IgD-negative memory B cell (primary cell): ENCODE measurements around the gene ZDHHC14. TPM values are rescaled to one million over a fixed set of nuclear protein-coding genes. Genes with fewer than 3 reads are reported as not detected.
A peak's percentile ranks its signal among the peaks of the same experiment; 100 is the strongest.
"Not testable (repeated sequence)": the region's sequence is repeated elsewhere in the genome, so short reads cannot be mapped to it uniquely, and the experiment has no call there.

Source experiments
- H3K27ac Mint-ChIP-seq, 3 donors: one replicate each; pipeline ENCODE4 v1.8.0; 2020 to 2022; ENCODE audit warnings: mild to moderate bottlenecking in 3 of 3, mixed read lengths in 3 of 3, moderate library complexity in 1 of 3
- H3K27me3 Mint-ChIP-seq: one replicate; pipeline ENCODE4 v1.8.0; 2021; ENCODE audit warnings: mixed read lengths
- H3K36me3 Mint-ChIP-seq: one replicate; pipeline ENCODE4 v1.8.0; 2020; ENCODE audit warnings: mild to moderate bottlenecking, mixed read lengths
- H3K4me1 Mint-ChIP-seq, 3 donors: one replicate each; pipeline ENCODE4 v1.8.0; 2020 to 2022; ENCODE audit warnings: mixed read lengths in 3 of 3, mild to moderate bottlenecking in 1 of 3
- H3K4me3 Mint-ChIP-seq, 4 donors: one replicate each; pipeline ENCODE4 v1.8.0; 2020 to 2022; ENCODE audit warnings: mild to moderate bottlenecking in 4 of 4, mixed read lengths in 4 of 4, moderate library complexity in 3 of 4
- H3K9me3 Mint-ChIP-seq, 3 donors: one replicate each; pipeline ENCODE4 v1.8.0; 2020 to 2021; ENCODE audit warnings: mixed read lengths in 3 of 3, mild to moderate bottlenecking in 1 of 3
- polyA plus RNA-seq: library from polyadenylated mRNA; unstranded; fragments of 300-500 nt; fragmentation: Illumina TruSeq; gene quantifications from one replicate; pipeline ENCODE4 v1.2.3, GENCODE V29; 2021

Gene ZDHHC14
- polyA plus RNA-seq: 13.5 TPM

- peaks cover 21 to 32% (median 26%) of the 10 kb centered on the region in 3 donors for H3K4me1 Mint-ChIP-seq
- no peaks in the 10 kb centered on the region for H3K9me3 Mint-ChIP-seq
- peak within 1 kb of the TSS in 2 of 3 donors; percentile 78 to 84 for H3K27ac Mint-ChIP-seq
- peaks cover 2% of the 10 kb centered on the region for H3K36me3 Mint-ChIP-seq
- no peaks in the 10 kb centered on the region for H3K27me3 Mint-ChIP-seq
- peak within 1 kb of the TSS; percentile 87 to 96 (median 96) for H3K4me3 Mint-ChIP-seq
Measured at GRCh38 chr6:157380779-157381561, at the start of gene ZDHHC14. TSS of gene ZDHHC14 (plus strand) at chr6:157381190.

GRCh38 chr6:157332813-157333212 lies 48.2 kb upstream of the ZDHHC14 start:
- Mint-ChIP-seq H3K9me3 (no peaks in the 10 kb centered on the region), H3K4me1 (peaks cover 0 to 5% (median 4%) of the 10 kb centered on the region in 3 donors), H3K27me3 (peaks cover 29% of the 10 kb centered on the region), H3K36me3 (peaks cover 3% of the 10 kb centered on the region), H3K27ac (no peak overlapping the region), H3K4me3 (no peak overlapping the region)

GRCh38 chr6:157333537-157333936 lies 47.5 kb upstream of the ZDHHC14 start:
- Mint-ChIP-seq H3K36me3 (peaks cover 3% of the 10 kb centered on the region), H3K9me3 (no peaks in the 10 kb centered on the region), H3K4me1 (peaks cover 0 to 5% (median 4%) of the 10 kb centered on the region in 3 donors), H3K27ac (no peak overlapping the region), H3K4me3 (no peak overlapping the region), H3K27me3 (peaks cover 29% of the 10 kb centered on the region)

- no peak overlapping the region for H3K4me3 Mint-ChIP-seq
- H3K27me3 Mint-ChIP-seq: peaks cover 29% of the 10 kb centered on the region
- H3K9me3 Mint-ChIP-seq: no peaks in the 10 kb centered on the region
- H3K27ac Mint-ChIP-seq: no peak overlapping the region
- H3K36me3 Mint-ChIP-seq: peaks cover 3% of the 10 kb centered on the region
- peaks cover 0 to 5% (median 4%) of the 10 kb centered on the region in 3 donors for H3K4me1 Mint-ChIP-seq
Measured at GRCh38 chr6:157333956-157334355, 47.0 kb upstream of the ZDHHC14 start.

GRCh38 chr6:157335829-157336228 lies 45.2 kb upstream of the ZDHHC14 start:
- H3K27me3 Mint-ChIP-seq: peaks cover 34% of the 10 kb centered on the region
- no peak overlapping the region for H3K27ac Mint-ChIP-seq

GRCh38 chr6:157337276-157337675 lies 43.7 kb upstream of the ZDHHC14 start:
- H3K27ac Mint-ChIP-seq, H3K4me1 Mint-ChIP-seq, H3K9me3 Mint-ChIP-seq, H3K4me3 Mint-ChIP-seq, H3K36me3 Mint-ChIP-seq: not testable (repeated sequence)
- H3K27me3 Mint-ChIP-seq: peaks cover 34% of the 10 kb centered on the region

More at GRCh38 chr6:157335829-157336228, 45.2 kb upstream of the ZDHHC14 start:
- Mint-ChIP-seq H3K4me1 (peaks cover 0 to 6% (median 5%) of the 10 kb centered on the region in 3 donors), H3K9me3 (no peaks in the 10 kb centered on the region), H3K4me3 (no peak overlapping the region), H3K36me3 (peaks cover 3% of the 10 kb centered on the region)

GRCh38 chr6:157337751-157338150 lies 43.2 kb upstream of the ZDHHC14 start:
- H3K4me1 Mint-ChIP-seq: peaks cover 0 to 6% (median 2%) of the 10 kb centered on the region in 3 donors
- H3K9me3 Mint-ChIP-seq: no peaks in the 10 kb centered on the region
- no peak overlapping the region for H3K27ac Mint-ChIP-seq
- H3K36me3 Mint-ChIP-seq: peaks cover 3% of the 10 kb centered on the region
- H3K4me3 Mint-ChIP-seq: no peak overlapping the region
- H3K27me3 Mint-ChIP-seq: peaks cover 32% of the 10 kb centered on the region

- Mint-ChIP-seq H3K36me3 (peaks cover 3% of the 10 kb centered on the region), H3K27ac (no peak overlapping the region), H3K9me3 (no peaks in the 10 kb centered on the region), H3K4me3 (no peak overlapping the region), H3K27me3 (peaks cover 27% of the 10 kb centered on the region), H3K4me1 (peaks cover 0 to 4% (median 1%) of the 10 kb centered on the region in 3 donors)
Measured at GRCh38 chr6:157339432-157339831, 41.6 kb upstream of the ZDHHC14 start.

- H3K27ac Mint-ChIP-seq: no peak overlapping the region
- H3K9me3 Mint-ChIP-seq: peaks cover 0 to 4% (median 2%) of the 10 kb centered on the region in 3 donors
- H3K36me3 Mint-ChIP-seq: no peaks in the 10 kb centered on the region
- H3K4me3 Mint-ChIP-seq: no peak overlapping the region
- H3K27me3 Mint-ChIP-seq: peaks cover 18% of the 10 kb centered on the region
- H3K4me1 Mint-ChIP-seq: peaks cover 0 to 4% (median 0%) of the 10 kb centered on the region in 3 donors
Measured at GRCh38 chr6:157343732-157344131, 37.3 kb upstream of the ZDHHC14 start.

GRCh38 chr6:157346373-157346772 lies 34.6 kb upstream of the ZDHHC14 start:
- Mint-ChIP-seq H3K36me3 (no peaks in the 10 kb centered on the region), H3K4me1 (no peaks in the 10 kb centered on the region), H3K4me3 (no peak overlapping the region), H3K9me3 (peaks cover 2 to 13% (median 4%) of the 10 kb centered on the region in 3 donors), H3K27ac (no peak overlapping the region), H3K27me3 (peaks cover 13% of the 10 kb centered on the region)

GRCh38 chr6:157358287-157358686 lies 22.7 kb upstream of the ZDHHC14 start:
- Mint-ChIP-seq H3K27ac (no peak overlapping the region), H3K4me3 (no peak overlapping the region), H3K27me3 (peaks cover 16% of the 10 kb centered on the region), H3K9me3 (no peaks in the 10 kb centered on the region), H3K4me1 (peaks cover 0 to 2% (median 0%) of the 10 kb centered on the region in 3 donors), H3K36me3 (no peaks in the 10 kb centered on the region)

- Mint-ChIP-seq H3K27ac (no peak overlapping the region), H3K9me3 (no peaks in the 10 kb centered on the region), H3K4me3 (no peak overlapping the region), H3K27me3 (peaks cover 25% of the 10 kb centered on the region), H3K4me1 (peaks cover 0 to 2% (median 0%) of the 10 kb centered on the region in 3 donors), H3K36me3 (no peaks in the 10 kb centered on the region)
Measured at GRCh38 chr6:157361886-157362285, 19.1 kb upstream of the ZDHHC14 start.

- no peaks in the 10 kb centered on the region for H3K36me3 Mint-ChIP-seq
- H3K27ac Mint-ChIP-seq: no peak overlapping the region
- peaks cover 30% of the 10 kb centered on the region for H3K27me3 Mint-ChIP-seq
- H3K4me3 Mint-ChIP-seq: no peak overlapping the region
- peaks cover 9 to 13% (median 10%) of the 10 kb centered on the region in 3 donors for H3K4me1 Mint-ChIP-seq
- H3K9me3 Mint-ChIP-seq: peaks cover 0 to 2% (median 0%) of the 10 kb centered on the region in 3 donors
Measured at GRCh38 chr6:157364705-157365104, 16.3 kb upstream of the ZDHHC14 start.

- Mint-ChIP-seq H3K27me3 (peaks cover 28% of the 10 kb centered on the region), H3K36me3 (no peaks in the 10 kb centered on the region), H3K9me3 (peaks cover 0 to 2% (median 0%) of the 10 kb centered on the region in 3 donors), H3K4me3 (no peak overlapping the region), H3K4me1 (peaks cover 13 to 18% (median 14%) of the 10 kb centered on the region in 3 donors), H3K27ac (no peak overlapping the region)
Measured at GRCh38 chr6:157366648-157367047, 14.3 kb upstream of the ZDHHC14 start.

- H3K27ac Mint-ChIP-seq: peak overlapping the region in 2 of 3 donors; percentile 73 to 86
- no peaks in the 10 kb centered on the region for H3K36me3 Mint-ChIP-seq
- H3K4me3 Mint-ChIP-seq: peak overlapping the region in 1 of 4 donors; percentile 66
- H3K9me3 Mint-ChIP-seq: peaks cover 0 to 2% (median 0%) of the 10 kb centered on the region in 3 donors
- peaks cover 34% of the 10 kb centered on the region for H3K27me3 Mint-ChIP-seq
- H3K4me1 Mint-ChIP-seq: peaks cover 13 to 18% (median 14%) of the 10 kb centered on the region in 3 donors
Measured at GRCh38 chr6:157368359-157369049, 12.5 kb upstream of the ZDHHC14 start.
